ENCODE measurements around the gene USH2A. TPM values are rescaled to one million over a fixed set of nuclear protein-coding genes. Genes with fewer than 3 reads are reported as not detected.

The USH2A gene
- total RNA-seq, 4 donors from 2014 or later, result 0.14 TPM; not detected in 3

- Histone ChIP-seq H3K4me1 (no peaks in the 10 kb centered on the region), H3K4me3 (no peak overlapping the region), H3K27ac (no peak overlapping the region), H3K9me3 (no peaks in the 10 kb centered on the region), H3K36me3 (no peaks in the 10 kb centered on the region), H3K27me3 (no peaks in the 10 kb centered on the region)
- intact Hi-C loops (cut with DNase I; ENCODE audit: low total_unique reads), result no loop called here
- DNase-seq, result no peak
- TF ChIP-seq CTCF (IDR thresholded peaks at IDR 0.05) (no peak), POLR2A (IDR thresholded peaks at IDR 0.05) (no peak)
Observed at GRCh38 chr1:215717677-215718426, 705.4 kb downstream of the USH2A start.

GRCh38 chr1:215710899-215711225 lies 712.4 kb downstream of the USH2A start:
- no peak for DNase-seq
- no peak overlapping the region for H3K4me3 ChIP-seq
- H3K9me3 ChIP-seq, result no peaks in the 10 kb centered on the region
- no peak overlapping the region for H3K27ac ChIP-seq
- H3K27me3 ChIP-seq, result no peaks in the 10 kb centered on the region
- TF ChIP-seq CTCF (IDR thresholded peaks at IDR 0.05) (no peak), POLR2A (IDR thresholded peaks at IDR 0.05) (no peak)
- intact Hi-C loops (cut with DNase I; ENCODE audit: low total_unique reads), result no loop called here
- H3K36me3 ChIP-seq, result no peaks in the 10 kb centered on the region
- no peaks in the 10 kb centered on the region for H3K4me1 ChIP-seq

- Histone ChIP-seq H3K27ac (no peak overlapping the region), H3K4me3 (no peak overlapping the region), H3K9me3 (no peaks in the 10 kb centered on the region), H3K4me1 (no peaks in the 10 kb centered on the region), H3K27me3 (no peaks in the 10 kb centered on the region), H3K36me3 (no peaks in the 10 kb centered on the region)
- TF ChIP-seq CTCF (IDR thresholded peaks at IDR 0.05) (no peak), POLR2A (IDR thresholded peaks at IDR 0.05) (no peak)
- intact Hi-C loops (cut with DNase I; ENCODE audit: low total_unique reads), result no loop called here
- no peak for DNase-seq
Observed at GRCh38 chr1:215710036-215710898, 713.0 kb downstream of the USH2A start.

GRCh38 chr1:215704089-215704860 lies 719.0 kb downstream of the USH2A start:
- TF ChIP-seq CTCF (IDR thresholded peaks at IDR 0.05), result no peak
- no peak for TF ChIP-seq POLR2A (IDR thresholded peaks at IDR 0.05)
- Histone ChIP-seq H3K4me1 (no peaks in the 10 kb centered on the region), H3K36me3 (no peaks in the 10 kb centered on the region), H3K27ac (no peak overlapping the region), H3K27me3 (no peaks in the 10 kb centered on the region), H3K4me3 (no peak overlapping the region), H3K9me3 (no peaks in the 10 kb centered on the region)
- intact Hi-C loops (cut with DNase I; ENCODE audit: low total_unique reads), result no loop called here
- no peak for DNase-seq
